ENCODE data around the gene NXPH3. TPM values are rescaled to one million over a fixed set of nuclear protein-coding genes. Genes with fewer than 3 reads are reported as not detected.

The NXPH3 gene
- total and polyA plus RNA-seq, 2 donors (not counting 3 experiments of a cell fraction or from before 2014, with no cell fraction given), result 1.7 to 2.0 TPM

DNA sequence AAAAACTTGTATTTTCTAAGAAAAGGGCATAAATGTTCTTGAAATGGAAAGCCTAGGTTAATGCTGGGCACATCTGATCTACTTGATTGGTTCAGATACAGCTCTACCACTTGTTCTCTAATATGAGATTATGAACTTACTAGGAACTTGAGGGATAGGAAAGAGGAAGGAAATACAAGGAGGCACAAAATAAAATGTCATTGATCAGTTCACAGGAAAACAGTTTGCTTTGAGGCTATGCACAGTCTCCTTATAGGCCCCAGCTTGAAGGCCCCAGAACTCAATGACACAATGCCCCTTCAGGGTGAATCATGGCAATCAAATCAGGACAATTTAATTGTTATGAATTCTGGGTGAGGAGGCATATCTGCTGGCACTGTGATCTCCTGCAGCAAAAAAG, 27.1 kb downstream of the NXPH3 start:
- DNase-seq (ENCODE audit: low read depth, low spot score), result no peak
- FAIRE-seq, result no peak
- TF ChIP-seq, protein P1, sequence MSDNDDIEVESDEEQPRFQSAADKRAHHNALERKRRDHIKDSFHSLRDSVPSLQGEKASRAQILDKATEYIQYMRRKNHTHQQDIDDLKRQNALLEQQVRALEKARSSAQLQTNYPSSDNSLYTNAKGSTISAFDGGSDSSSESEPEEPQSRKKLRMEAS (IDR thresholded peaks at IDR 0.05; ENCODE audit: insufficient read depth, insufficient read length), result no peak
- TF ChIP-seq POLR2AphosphoS5 (IDR thresholded peaks at IDR 0.05; ENCODE audit: insufficient read depth, low read depth, low read length) (no peak), MYC (IDR thresholded peaks at IDR 0.05; ENCODE audit: low read depth, low read length) (no peak), POLR2A (IDR thresholded peaks at IDR 0.05; ENCODE audit: low read depth, low read length) (no peak), EZH2 (IDR thresholded peaks at IDR 0.05; ENCODE audit: borderline replicate concordance, low read depth, low read length, severe bottlenecking) (no peak), JUN (IDR thresholded peaks at IDR 0.05; ENCODE audit: borderline replicate concordance, insufficient read depth, insufficient read length, low read depth) (no peak), GATA2 (IDR thresholded peaks at IDR 0.05; ENCODE audit: insufficient read depth, insufficient read length, low read depth, low read length) (no peak), FOS (IDR thresholded peaks at IDR 0.05; ENCODE audit: borderline replicate concordance, insufficient read depth, low read length) (no peak)
- TF ChIP-seq, protein P2, sequence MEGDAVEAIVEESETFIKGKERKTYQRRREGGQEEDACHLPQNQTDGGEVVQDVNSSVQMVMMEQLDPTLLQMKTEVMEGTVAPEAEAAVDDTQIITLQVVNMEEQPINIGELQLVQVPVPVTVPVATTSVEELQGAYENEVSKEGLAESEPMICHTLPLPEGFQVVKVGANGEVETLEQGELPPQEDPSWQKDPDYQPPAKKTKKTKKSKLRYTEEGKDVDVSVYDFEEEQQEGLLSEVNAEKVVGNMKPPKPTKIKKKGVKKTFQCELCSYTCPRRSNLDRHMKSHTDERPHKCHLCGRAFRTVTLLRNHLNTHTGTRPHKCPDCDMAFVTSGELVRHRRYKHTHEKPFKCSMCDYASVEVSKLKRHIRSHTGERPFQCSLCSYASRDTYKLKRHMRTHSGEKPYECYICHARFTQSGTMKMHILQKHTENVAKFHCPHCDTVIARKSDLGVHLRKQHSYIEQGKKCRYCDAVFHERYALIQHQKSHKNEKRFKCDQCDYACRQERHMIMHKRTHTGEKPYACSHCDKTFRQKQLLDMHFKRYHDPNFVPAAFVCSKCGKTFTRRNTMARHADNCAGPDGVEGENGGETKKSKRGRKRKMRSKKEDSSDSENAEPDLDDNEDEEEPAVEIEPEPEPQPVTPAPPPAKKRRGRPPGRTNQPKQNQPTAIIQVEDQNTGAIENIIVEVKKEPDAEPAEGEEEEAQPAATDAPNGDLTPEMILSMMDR (IDR thresholded peaks at IDR 0.05; ENCODE audit: extremely low read depth in 1 of 2, insufficient read depth in 1 of 2, low read depth in 1 of 2, low read length in 2 of 2), result no peak
- no peaks in the 10 kb centered on the region for H3K27me3 ChIP-seq (ENCODE audit: control insufficient read depth in 2 of 2, insufficient read depth in 2 of 2, low read length in 2 of 2)
- ChIA-PET CTCF (interaction anchor here (1.2 to 2.2 kb wide), 6 partner anchors 11 to 93 kb away, joined by 3 to 9 read pairs (median 4); no protein-coding TSS in a partner anchor), POLR2A (interaction anchor here (0.5 to 0.6 kb wide), 2 partner anchors 95 to 161 kb away, joined by 4 to 5 read pairs; partner anchors contain the start of gene FAM117A)
- intact Hi-C loops (cut with micrococcal nuclease), result no loop called here
- H3K4me1 ChIP-seq (ENCODE audit: control insufficient read depth, extremely low read depth, insufficient read depth, low read length), result peaks cover 6% of the 10 kb centered on the region
- no peak overlapping the region for H2AFZ ChIP-seq (ENCODE audit: low read depth, low read length)
- no peaks in the 10 kb centered on the region for H4K20me1 ChIP-seq (replicated peaks; ENCODE audit: control insufficient read depth, extremely low read depth, insufficient read depth, low read length)
- peaks cover 7 to 18% of the 10 kb centered on the region in 2 experiments for H3K36me3 ChIP-seq (ENCODE audit: control insufficient read depth in 2 of 2, extremely low read depth in 1 of 2, insufficient read depth in 2 of 2, low read length in 2 of 2)
- dilution Hi-C loops (cut with MboI; ENCODE audit: extremely low pct_ligation_motif_present, low sequenced_read_pairs), result no loop called here
- H3K9me3 ChIP-seq (replicated peaks; ENCODE audit: control insufficient read depth, insufficient read depth, low read length), result no peaks in the 10 kb centered on the region
- H3K4me3 ChIP-seq (replicated peaks in 1 of 3; ENCODE audit: insufficient read depth in 1 of 3, low read depth in 1 of 3, low read length in 3 of 3), result no peak overlapping the region
- H3K27ac ChIP-seq (ENCODE audit: insufficient read depth, low read depth, low read length), result no peak overlapping the region
- no peaks in the 10 kb centered on the region for H3K9me1 ChIP-seq (replicated peaks; ENCODE audit: control insufficient read depth, extremely low read depth, insufficient read depth, low read length)
- no peak overlapping the region for H3K4me2 ChIP-seq (ENCODE audit: insufficient read depth, low read length)
- no peaks in the 10 kb centered on the region for H3K79me2 ChIP-seq (ENCODE audit: control insufficient read depth, insufficient read depth, low read length)
- no peak overlapping the region for H3K9ac ChIP-seq (replicated peaks; ENCODE audit: extremely low read depth, insufficient read depth, low read length)
- no TSS peak for BruUV-seq (replicated peaks)

All from endothelial cell of umbilical vein (primary cell).